AG08396 (cell line): ENCODE data around the gene POLH.

Experiments used
- DNase-seq: peaks from one replicate; pipeline ENCODE4 v3.0.0; 2012; ENCODE audit warnings: low spot score, mixed read lengths

POLH gene

GRCh38 chr6:43606019-43606418, 30.0 kb downstream of the POLH start:
- DNase-seq: no peak

GRCh38 chr6:43608310-43608763, 32.4 kb downstream of the POLH start:
- peak; percentile 61 for DNase-seq

DNA sequence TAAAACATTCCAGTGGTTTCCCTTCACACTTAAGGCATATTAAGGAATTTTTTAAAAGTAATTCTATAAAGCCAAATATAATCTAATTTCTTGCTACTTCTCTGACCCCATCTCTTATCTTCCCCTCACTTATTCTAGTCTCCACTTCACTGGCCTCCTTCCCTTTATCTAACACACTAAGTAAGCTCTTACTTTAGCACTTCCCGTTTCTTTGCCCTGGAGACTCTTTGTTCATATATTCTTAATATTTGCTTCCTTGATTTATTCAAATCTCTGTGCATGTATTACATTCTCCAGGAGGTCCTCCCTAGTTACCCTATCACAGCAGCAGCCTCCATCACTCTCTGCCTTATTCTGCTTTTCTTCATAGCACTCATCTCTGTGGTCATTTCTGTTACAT, 32.8 kb downstream of the POLH start:
- no peak for DNase-seq

DNA sequence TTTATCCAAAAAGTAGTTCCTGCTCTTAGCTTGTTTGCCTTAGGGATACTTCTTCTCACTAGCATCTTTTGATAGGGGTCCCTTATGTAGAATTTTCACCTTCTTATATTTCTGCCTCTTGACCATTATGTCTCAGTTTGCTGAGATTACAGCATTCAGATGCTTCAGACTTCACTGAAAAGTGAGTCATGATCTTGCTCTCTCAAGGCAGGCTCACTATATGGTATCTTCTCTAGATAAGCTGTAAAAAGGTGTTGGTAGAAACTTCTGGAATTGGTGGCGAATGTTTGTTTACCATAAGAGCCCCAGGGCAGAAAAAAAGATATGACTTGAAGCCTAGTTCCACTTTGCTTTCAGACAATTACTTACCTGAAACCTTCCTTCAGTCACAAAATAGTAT, 33.4 kb downstream of the POLH start:
- no peak for DNase-seq

- no peak for DNase-seq
Measured at GRCh38 chr6:43610431-43610830, 34.4 kb downstream of the POLH start.

DNA sequence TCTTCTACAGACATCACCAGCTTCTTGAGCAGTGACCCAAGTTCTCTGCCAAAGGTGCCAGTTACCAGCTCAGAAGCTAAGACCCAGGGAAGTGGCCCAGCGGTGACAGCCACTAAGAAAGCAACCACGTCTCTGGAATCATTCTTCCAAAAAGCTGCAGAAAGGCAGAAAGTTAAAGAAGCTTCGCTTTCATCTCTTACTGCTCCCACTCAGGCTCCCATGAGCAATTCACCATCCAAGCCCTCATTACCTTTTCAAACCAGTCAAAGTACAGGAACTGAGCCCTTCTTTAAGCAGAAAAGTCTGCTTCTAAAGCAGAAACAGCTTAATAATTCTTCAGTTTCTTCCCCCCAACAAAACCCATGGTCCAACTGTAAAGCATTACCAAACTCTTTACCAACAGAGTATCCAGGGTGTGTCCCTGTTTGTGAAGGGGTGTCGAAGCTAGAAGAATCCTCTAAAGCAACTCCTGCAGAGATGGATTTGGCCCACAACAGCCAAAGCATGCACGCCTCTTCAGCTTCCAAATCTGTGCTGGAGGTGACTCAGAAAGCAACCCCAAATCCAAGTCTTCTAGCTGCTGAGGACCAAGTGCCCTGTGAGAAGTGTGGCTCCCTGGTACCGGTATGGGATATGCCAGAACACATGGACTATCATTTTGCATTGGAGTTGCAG, 37.9 kb downstream of the POLH start:
- DNase-seq: no peak

DNA sequence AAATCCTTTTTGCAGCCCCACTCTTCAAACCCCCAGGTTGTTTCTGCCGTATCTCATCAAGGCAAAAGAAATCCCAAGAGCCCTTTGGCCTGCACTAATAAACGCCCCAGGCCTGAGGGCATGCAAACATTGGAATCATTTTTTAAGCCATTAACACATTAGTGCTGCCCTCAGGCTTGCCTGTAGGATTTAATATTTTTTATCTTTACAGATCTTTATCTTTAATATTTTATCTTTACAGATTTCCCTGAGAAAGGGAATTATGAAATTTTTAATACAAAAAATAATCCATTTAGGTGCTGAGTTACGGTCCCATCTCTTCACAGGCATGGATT, 38.4 kb downstream of the POLH start:
- no peak for DNase-seq

DNA sequence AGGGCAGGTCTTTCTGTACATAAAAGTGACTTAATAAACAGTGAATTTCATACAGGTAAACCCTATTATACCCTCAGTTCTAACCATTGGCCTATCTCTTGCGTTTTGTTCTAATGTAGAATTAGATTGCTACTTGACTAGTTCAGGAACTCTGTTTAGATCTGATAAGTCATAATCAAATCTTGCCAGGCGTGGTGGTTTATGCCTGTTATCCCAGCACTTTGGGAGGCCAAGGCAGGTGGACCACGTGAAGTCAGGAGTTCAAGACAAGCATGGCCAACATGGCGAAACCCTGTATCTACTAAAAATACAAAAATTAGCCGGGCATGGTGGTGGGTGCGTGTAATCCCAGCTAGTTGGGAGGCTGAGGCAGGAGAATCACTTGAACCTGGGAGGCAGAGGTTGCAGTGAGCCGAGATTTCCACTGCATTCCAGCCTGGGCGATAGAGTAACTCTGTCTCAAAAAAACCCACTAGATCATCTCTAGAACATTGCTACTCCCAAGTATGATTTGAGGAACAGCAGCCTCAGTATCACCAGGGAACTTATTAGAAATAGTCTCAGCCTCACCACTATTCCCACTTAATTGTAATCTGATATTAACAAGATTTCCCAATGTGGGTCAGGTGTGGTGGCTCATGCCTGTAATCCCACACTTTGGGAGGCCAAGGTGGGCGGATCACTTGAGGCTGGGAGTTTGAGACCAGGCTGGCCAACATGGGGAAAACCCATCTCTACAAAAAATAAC, 40.9 kb downstream of the POLH start:
- DNase-seq: no peak

DNA sequence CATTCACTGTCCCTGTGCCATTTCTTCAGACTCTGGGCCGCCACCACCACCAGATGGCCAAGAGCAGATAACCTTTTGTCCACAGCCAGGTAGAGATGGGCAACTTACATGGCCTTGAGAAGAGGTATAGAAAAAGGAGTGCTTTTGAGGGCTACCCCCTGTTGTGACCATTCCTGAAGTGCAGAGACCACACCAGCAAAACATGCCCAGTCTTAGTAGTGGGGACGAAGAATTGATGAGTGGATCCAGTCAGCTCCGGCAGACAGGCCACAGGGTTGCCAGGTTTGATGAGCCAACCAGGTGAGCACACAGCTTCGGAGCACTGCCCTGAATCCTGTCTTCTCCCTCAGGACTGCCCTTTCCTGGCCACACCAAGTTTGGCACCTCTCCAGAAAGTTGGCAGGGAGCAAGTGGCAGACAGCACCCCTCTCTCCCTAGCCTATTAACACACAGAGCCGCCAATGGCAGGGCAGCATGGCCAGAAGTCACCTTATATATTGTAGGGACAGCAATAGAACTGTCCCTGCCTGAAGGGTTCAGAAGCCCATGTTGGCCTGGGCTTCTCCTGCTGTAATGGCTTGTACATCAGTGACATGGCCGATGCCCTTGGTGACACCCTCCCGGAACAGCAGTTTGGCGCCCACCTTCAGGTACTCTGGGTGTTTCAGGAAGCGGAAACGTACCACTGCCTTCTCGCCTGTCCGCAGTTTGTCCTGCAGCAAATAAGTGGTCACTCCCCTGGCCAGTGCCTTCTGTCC, 45.3 kb downstream of the POLH start:
- DNase-seq: no peak

DNA sequence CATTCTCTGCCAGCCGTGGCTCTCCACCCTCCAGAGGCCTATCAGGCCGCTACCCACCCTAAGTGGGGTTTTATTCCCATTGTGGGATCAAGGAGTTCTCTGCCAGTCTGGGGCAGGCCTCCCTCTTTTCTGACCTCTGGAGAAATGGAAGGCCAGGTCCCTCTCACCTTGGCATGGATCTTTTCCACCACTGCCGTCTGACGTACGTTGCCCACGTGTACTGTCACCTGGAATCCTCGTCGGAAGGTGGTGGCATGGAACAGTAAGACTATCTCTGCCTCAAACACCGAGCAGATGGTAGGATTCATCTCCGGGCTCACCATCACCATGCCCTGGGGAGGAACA, 45.8 kb downstream of the POLH start:
- no peak for DNase-seq

GRCh38 chr6:43622541-43622940, 46.6 kb downstream of the POLH start:
- DNase-seq: no peak

DNA sequence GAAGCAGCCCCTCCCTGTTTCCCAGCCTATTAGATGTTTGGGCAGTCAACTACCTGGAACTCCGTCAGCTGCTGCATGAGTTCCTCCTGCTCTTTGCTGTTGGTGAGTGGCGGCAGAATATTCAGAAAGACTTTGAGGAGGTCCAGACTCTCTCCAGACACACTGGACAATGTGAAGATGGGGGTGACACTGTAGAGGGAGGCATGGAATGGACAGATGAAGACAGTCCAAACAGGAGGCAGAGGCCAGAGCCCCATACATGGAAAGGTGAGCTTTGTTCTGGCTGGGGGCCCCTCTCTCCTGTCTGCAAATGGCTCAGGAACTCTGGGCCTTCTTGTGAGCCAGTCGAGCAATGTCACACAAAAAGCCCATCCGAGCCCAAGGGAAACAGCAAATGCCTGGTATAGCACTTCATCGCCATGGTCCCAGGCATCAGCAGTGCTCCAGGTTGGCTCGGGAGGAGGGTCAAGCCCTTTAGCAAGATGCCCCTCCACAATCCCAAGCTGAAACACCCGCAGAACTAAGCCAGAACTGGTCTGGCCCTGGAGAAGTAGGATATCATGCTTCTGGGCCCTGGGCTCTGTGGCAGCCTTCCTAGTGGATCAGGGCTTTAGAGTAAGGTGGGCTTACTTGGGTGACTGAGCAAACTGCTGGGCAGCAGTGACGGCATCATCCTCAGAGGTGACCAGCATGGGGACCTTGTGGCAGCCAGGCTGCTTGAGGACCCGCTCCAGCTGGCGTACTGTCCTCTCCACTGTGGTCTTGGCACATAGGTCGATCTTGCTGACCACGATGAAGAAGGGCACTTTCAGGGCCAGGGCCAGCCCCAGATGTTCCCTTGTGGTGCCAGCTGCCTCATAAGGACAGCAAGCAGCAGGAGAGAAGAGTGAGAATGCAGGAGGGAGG, 48.1 kb downstream of the POLH start:
- DNase-seq: no peak

GRCh38 chr6:43624786-43625288, 48.9 kb downstream of the POLH start:
- no peak for DNase-seq

- no peak for DNase-seq
Measured at GRCh38 chr6:43625393-43625992, 49.5 kb downstream of the POLH start.

DNA sequence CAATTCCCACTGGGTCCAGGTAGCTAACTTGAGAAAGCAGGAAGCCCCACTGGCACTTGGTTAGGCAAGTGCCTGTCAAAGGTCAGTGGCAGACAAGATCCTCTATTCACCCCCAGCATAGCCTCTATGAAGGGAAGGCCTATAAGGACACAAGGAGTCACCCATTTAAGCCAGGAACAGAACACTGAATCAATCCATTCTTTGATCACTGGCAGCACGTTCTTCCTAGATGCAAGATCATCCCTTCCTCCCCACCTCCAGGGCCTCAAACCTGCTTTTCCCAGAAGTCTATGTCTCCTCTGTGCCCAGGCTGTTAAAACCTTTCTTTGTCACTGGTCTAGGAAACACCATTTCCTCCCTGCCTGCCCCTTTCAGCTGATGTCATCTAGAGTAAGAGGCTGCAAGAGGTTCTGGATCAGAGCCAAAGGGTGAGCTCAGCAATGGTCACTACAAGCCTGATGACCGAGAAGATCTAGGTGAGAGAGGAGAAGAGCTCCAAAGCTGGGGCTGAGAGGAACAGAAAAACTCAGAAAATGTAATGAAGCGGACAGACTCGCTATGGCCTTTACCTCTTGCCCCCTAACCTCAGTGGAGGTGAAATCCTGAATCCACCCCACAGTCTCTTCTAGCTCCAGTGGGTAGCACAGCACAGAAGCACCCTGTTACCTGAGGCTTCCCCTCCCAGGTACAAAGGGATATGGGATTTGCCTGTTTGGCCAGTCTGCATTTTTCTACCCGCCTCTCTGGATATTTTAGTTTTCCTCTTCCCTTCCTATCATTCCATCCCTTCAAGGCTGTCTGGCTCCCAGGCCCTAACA, 51.2 kb downstream of the POLH start:
- DNase-seq: peak; percentile 89

DNA sequence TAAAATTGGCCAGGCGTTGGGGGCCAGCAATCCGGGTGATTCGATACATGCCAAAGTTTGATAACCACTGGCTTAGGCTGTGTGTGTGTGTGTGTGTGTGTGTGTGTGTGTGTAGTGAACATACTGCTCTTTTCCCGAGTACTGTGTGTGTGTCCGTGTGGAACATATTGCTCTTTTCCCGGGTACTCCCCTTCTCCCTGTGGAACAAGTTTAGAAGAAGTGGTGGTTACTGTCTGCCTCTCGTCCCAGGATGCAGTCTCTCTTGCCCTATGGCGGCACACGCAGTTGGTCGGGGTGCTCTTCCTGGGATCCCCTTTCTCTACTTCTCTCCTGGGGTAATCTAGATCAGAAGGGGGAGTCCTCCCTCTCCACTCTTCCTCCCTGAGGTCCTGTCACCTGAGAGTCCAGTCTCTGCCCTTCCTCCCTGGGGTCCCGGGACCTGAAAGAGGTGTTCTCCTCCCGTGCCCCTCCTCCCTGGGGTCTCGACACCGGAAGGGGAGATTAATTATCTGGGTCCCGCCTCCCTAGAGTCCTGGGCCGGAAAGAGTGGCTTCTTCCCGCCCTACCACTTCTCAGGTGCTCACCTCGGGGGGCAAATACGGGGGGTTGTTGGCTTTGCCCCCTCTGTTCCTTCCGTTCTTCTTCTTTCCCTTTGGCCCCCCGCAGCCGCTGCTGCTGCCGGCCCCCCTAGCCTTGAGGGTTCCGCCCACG, 52.6 kb downstream of the POLH start:
- peak; percentile 44 for DNase-seq

DNA sequence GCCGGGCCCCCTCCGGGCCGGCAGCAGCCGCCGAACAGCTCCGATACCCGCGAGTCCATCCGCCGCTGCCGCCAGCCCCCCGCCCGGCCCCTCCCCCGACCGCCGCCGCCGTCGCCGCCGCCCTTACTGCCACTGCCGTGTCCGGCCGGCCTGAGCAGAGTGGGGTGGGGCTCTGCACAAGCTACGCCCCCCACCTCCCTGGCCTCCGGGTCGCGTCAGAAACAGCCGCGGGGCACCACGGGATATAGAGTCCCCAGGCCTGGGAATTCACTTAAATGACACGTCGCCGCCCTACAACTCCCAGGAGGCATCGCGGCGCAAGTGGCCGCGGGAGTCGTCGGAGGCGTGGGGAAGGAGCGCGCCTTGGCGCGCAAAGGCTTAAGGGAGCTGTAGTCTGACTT, 53.1 kb downstream of the POLH start, which contains the start of gene GTPBP2:
TSS of gene GTPBP2 (minus strand) at position 161 of the 401 bp plus-strand sequence. CDS start at position 59, 102 bp downstream.
- peak; percentile 95 for DNase-seq

- peak; percentile 97 for DNase-seq
Measured at GRCh38 chr6:43629505-43630300, 53.7 kb downstream of the POLH start.
